MM.1S (cell line): ENCODE results near the gene IFITM10.

Experiments used
- EZH2 ChIP-seq: fragments of 300-600 bp; sonication (generic); optimal IDR thresholded peaks from 2 replicates; pipeline ENCODE3; 2017; ENCODE audit warnings: low read depth, mild to moderate bottlenecking, antibody characterized with exemption, low read length, mixed read lengths
- EZH2phosphoT487 ChIP-seq: fragments of 300-600 bp; sonication (generic); IDR thresholded peaks from 2 replicates; pipeline ENCODE4 v1.6.1; 2018; ENCODE audit warnings: antibody characterized with exemption, low read length
- TF ChIP-seq, protein P1 (sequence below): fragments of 300-600 bp; sonication (generic); IDR thresholded peaks from 2 replicates; pipeline ENCODE4 v1.5.1; 2016; ENCODE audit warnings: antibody characterized with exemption, low read length, mixed read lengths

DNA sequence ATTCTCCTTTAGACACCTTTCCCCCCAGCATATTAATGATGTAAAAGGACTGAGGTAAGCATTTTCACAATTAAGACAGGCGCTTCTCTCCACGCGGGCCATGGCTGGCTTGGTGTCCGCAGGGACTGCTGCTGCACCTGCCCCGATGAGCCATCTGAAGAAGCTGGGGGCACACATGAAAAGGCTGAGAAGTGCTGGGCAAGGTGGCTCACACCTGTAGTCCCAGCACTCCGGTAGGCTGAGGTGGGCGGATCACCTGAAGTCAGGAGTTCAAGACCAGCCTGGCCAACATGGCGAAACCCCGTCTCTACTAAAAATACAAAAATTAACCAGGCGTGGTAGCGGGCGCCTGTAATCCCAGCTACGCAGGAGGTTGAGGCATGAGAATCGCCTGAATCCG lies 32.1 kb downstream of the IFITM10 start:
- TF ChIP-seq EZH2: no peak
- TF ChIP-seq, protein P1, sequence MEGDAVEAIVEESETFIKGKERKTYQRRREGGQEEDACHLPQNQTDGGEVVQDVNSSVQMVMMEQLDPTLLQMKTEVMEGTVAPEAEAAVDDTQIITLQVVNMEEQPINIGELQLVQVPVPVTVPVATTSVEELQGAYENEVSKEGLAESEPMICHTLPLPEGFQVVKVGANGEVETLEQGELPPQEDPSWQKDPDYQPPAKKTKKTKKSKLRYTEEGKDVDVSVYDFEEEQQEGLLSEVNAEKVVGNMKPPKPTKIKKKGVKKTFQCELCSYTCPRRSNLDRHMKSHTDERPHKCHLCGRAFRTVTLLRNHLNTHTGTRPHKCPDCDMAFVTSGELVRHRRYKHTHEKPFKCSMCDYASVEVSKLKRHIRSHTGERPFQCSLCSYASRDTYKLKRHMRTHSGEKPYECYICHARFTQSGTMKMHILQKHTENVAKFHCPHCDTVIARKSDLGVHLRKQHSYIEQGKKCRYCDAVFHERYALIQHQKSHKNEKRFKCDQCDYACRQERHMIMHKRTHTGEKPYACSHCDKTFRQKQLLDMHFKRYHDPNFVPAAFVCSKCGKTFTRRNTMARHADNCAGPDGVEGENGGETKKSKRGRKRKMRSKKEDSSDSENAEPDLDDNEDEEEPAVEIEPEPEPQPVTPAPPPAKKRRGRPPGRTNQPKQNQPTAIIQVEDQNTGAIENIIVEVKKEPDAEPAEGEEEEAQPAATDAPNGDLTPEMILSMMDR: no peak
- TF ChIP-seq EZH2phosphoT487: no peak
